Spleen (tissue), 11 donors: ENCODE measurements around the gene CA11. TPM values are rescaled to one million over a fixed set of nuclear protein-coding genes. Genes with fewer than 3 reads are reported as not detected.

Source experiments
- DNase-seq: peaks from one replicate; pipeline ENCODE4 v3.0.0-alpha.2; 2020
- H3K27ac ChIP-seq, 8 donors: fragments of 200-600 bp; sonication (generic) in 7 of 8; 1 replicate in 4 of 8; 2 replicates in 4 of 8; pipeline versions ENCODE4 v1.5.0 to v1.8.0; 2016 to 2021; ENCODE audit warnings: inconsistent platforms in 4 of 8, mild to moderate bottlenecking in 4 of 8, moderate library complexity in 1 of 8
- H3K27me3 ChIP-seq, 7 donors: fragments of 200-600 bp; sonication (generic) in 6 of 7; replicated peaks in 1 of 7; 1 replicate in 4 of 7; 2 replicates in 3 of 7; pipeline versions ENCODE4 v1.5.0 to v1.8.0; 2016 to 2021; ENCODE audit warnings: inconsistent platforms in 3 of 7, mild to moderate bottlenecking in 1 of 7
- H3K36me3 ChIP-seq, 6 donors: fragments of 200-600 bp; sonication (generic) in 5 of 6; 1 replicate in 4 of 6; 2 replicates in 2 of 6; pipeline versions ENCODE4 v1.5.0 to v1.8.0; 2016 to 2021; ENCODE audit warnings: inconsistent platforms in 2 of 6
- H3K4me1 ChIP-seq, 6 donors: fragments of 200-600 bp; sonication (generic) in 5 of 6; 1 replicate in 3 of 6; 2 replicates in 3 of 6; pipeline versions ENCODE4 v1.5.0 to v1.8.0; 2016 to 2021; ENCODE audit warnings: inconsistent platforms in 3 of 6
- H3K4me3 ChIP-seq, 8 donors: fragments of 200-600 bp; sonication (generic) in 7 of 8; 1 replicate in 4 of 8; 2 replicates in 4 of 8; pipeline versions ENCODE4 v1.5.0 to v1.8.0; 2016 to 2021; ENCODE audit warnings: inconsistent platforms in 4 of 8, mild to moderate bottlenecking in 4 of 8, moderate library complexity in 2 of 8
- H3K9me3 ChIP-seq, 8 donors: fragments of 200-600 bp; sonication (generic) in 7 of 8; 1 replicate in 4 of 8; 2 replicates in 4 of 8; pipeline versions ENCODE4 v1.5.0 to v1.8.0; 2016 to 2021; ENCODE audit warnings: inconsistent platforms in 4 of 8
- CTCF ChIP-seq, 11 experiments: fragments of 200-600 bp in 7 of 11; fragments of 450-650 bp in 4 of 11; sonication (generic) in 4 of 11; IDR thresholded peaks in 8 of 11; conservative IDR thresholded peaks in 3 of 11; 1 replicate in 7 of 11; 2 replicates in 4 of 11; pipeline versions ENCODE4 v1.4.0 to v1.8.0; 2016 to 2021; ENCODE audit warnings: antibody characterized with exemption in 11 of 11, inconsistent platforms in 4 of 11, mild to moderate bottlenecking in 1 of 11
- POLR2A ChIP-seq, 3 donors: fragments of 450-650 bp; IDR thresholded peaks; one replicate each; pipeline ENCODE4 v1.5.1; 2017; ENCODE audit warnings: antibody characterized with exemption in 3 of 3, mild to moderate bottlenecking in 1 of 3
- POLR2AphosphoS5 ChIP-seq, 3 donors: sonication (generic); formaldehyde crosslinking; IDR thresholded peaks; one replicate each; pipeline ENCODE4 v1.5.1; 2017; ENCODE audit warnings: antibody characterized with exemption in 3 of 3
- WGBS, 5 donors: extraction: QIAGEN DNeasy Blood & Tissue Kit in 3 of 5; methylation state at CpG; one replicate each; pipeline versions ENCODE4 v1.1.5 to v1.1.7; 2013 to 2018; 5-methylcytosine and 5-hydroxymethylcytosine counted together
- intact Hi-C: fragments of 100-400 bp; cut with DNase I; formaldehyde crosslinking; loops from one replicate; pipeline ENCODE4 v1.15.0; 2023; ENCODE audit warnings: low total_unique reads
- polyA plus RNA-seq, 3 donors: library from polyadenylated mRNA; stranded (reverse); fragments of 200-250 nt; gene quantifications; one replicate each; pipeline ENCODE4 v1.2.1, GENCODE V29; 2013
- total RNA-seq, 7 donors: library from RNA; depleted of rRNA in 3 of 7; stranded (reverse); fragments of >200 nt in 3 of 7; fragmentation: NEBNext Ultra II Directional in 4 of 7; extraction: Animal tissue kit (Norgen Biotek cat#: 25700) in 4 of 7; gene quantifications; one replicate each; pipeline versions ENCODE4 v1.1.0 to v1.2.1, GENCODE V29; 2016 to 2021
- donor health status: healthy with polysubstance abuse.
- donor health status: DM: no; HTN: no; CAD: no; lungs with moderate emphysema.
- donor health status: DM: no; HTN: no; CAD: no.
- donor health status: Bipolar disorder and iron deficiency.
- donor health status: healthy.
- donor health status: DM: no; HTN: no; CAD: no.
- donor health status: DM: yes; HTN: yes; CAD: no.

The CA11 gene
- total and polyA plus RNA-seq, 10 donors, result 1.9 to 14.5 (median 7.8) TPM

DNA sequence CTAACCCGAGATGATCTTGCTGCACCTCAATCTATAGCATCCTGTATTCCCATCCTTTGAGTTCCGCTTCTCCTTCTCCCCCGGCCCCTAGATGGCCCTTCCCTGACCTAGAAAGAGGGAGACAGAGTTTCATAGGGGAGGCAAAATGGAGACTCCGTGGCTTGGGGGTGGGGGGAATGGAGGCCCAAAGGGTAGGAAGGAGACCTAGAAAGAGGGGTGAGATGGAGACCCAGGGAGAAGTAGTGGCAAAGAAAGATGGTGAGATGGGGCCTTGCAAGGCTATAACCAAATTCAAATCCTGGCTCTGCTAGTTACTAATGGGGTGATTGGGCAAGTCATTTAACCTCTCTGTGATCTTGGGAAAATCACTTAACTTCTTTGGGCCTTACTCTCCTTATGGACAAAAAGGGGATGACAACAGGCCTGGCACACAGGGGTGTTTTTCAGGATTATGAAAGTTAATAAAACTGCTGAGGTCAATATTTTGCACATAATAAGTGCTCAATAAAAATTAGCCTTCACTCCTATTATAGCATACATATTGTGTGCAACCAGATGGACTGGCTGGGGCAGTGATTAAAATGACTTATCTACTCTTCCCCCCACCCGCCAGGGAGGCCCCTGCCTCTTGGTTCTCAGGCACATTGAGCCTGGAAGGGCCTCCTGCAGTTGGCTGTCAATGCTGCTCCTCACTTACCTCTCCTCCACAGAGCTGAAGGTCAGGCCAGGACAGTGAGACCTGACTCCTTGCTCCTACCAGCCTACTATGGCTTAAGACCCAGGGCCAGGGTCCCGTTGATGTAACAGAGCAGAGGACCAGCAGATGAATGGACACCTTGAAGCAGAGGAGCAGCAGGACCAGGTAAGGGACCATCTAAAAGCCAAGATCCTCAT lies 26.0 kb downstream of the CA11 start:
- H3K9me3 ChIP-seq, result no peaks in the 10 kb centered on the region
- H3K27me3 ChIP-seq, result no peaks in the 10 kb centered on the region
- intact Hi-C loops, result no loop called here
- DNase-seq, result peak; percentile 78
- peaks cover 8 to 57% (median 29%) of the 10 kb centered on the region in 6 donors for H3K36me3 ChIP-seq
- peaks cover 40 to 92% (median 77%) of the 10 kb centered on the region in 6 donors for H3K4me1 ChIP-seq
- TF ChIP-seq CTCF (IDR thresholded peaks at IDR 0.05 in 8 of 11, conservative IDR thresholded peaks at IDR 0.05 in 3 of 11), result peak in 1 of 11 experiments; percentile 12
- TF ChIP-seq POLR2AphosphoS5 (IDR thresholded peaks at IDR 0.05), result no peak
- H3K4me3 ChIP-seq, result peak overlapping the region; percentile 8 to 88 (median 71)
- peak overlapping the region; percentile 59 to 96 (median 91) for H3K27ac ChIP-seq
- 28 to 33% (median 30%) methylated on average over 6 of the region's 6 CpGs for WGBS, 5 donors

GRCh38 chr19:48618916-48619691 lies 26.9 kb downstream of the CA11 start, which contains the start of the genes RPL18 and SPHK2:
Gene RPL18 (minus strand): TSS chr19:48619178. CDS start chr19:48619143, 35 bp downstream.
Gene SPHK2 (plus strand): TSS chr19:48619506. CDS start chr19:48620515, 1,009 bp downstream.
- TF ChIP-seq CTCF (IDR thresholded peaks at IDR 0.05 in 8 of 11, conservative IDR thresholded peaks at IDR 0.05 in 3 of 11) (peak in 5 of 11 experiments; percentile 4 to 43 (median 27)), POLR2A (IDR thresholded peaks at IDR 0.05) (peak; percentile 38 to 85 (median 83)), POLR2AphosphoS5 (IDR thresholded peaks at IDR 0.05) (peak; percentile 98 to 99 (median 99))
- peak; percentile 100 for DNase-seq
- WGBS, 5 donors, result 0% methylated on average over 23 to 69 of the region's 69 CpGs
- Histone ChIP-seq H3K4me1 (peaks cover 40 to 89% (median 70%) of the 10 kb centered on the region in 6 donors), H3K27ac (peak within 1 kb of the TSS; percentile 59 to 96 (median 91)), H3K36me3 (peaks cover 8 to 66% (median 34%) of the 10 kb centered on the region in 6 donors), H3K4me3 (peak within 1 kb of the TSS; percentile 57 to 93 (median 78)), H3K9me3 (no peaks in the 10 kb centered on the region), H3K27me3 (no peaks in the 10 kb centered on the region)
- intact Hi-C loops, result no loop called here

DNA sequence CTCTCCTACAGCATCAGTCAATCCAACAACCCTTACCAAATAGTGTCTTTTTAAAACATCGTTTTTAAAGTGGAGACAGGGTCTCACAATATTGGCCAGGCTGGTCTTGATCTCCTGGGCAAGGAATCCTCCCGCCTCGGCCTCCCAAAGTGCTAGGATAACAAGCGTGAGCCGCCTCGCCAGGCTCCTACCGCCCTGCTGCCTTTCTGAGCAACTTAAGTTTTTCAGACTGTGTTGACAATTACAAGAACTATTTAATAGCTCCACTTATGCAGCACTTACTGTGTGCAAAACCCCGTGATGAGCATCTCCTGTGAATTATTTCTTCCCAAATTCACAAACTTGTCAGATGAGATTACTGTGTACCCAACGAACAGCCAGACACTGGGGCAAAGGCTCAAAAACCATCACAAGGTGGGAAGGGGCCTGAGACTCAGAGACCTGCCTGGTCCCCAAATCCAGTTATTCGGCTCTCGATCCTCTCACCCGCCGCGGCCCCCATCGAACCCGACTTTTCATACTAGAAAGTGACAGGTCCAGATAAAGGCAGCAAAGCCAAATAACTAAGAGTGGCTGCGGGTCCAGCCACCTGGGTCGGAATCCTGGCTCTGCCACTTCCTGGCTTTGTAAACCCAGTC lies 27.6 kb downstream of the CA11 start:
- Histone ChIP-seq H3K27ac (peak overlapping the region; percentile 59 to 96 (median 91)), H3K27me3 (no peaks in the 10 kb centered on the region), H3K9me3 (no peaks in the 10 kb centered on the region), H3K36me3 (peaks cover 8 to 68% (median 34%) of the 10 kb centered on the region in 6 donors), H3K4me3 (peak overlapping the region; percentile 57 to 93 (median 78)), H3K4me1 (peaks cover 34 to 82% (median 63%) of the 10 kb centered on the region in 6 donors)
- intact Hi-C loops, result no loop called here
- DNase-seq, result peak; percentile 80
- 0 to 2% (median 1%) methylated on average over 18 of the region's 18 CpGs for WGBS, 5 donors
- no peak for TF ChIP-seq CTCF (IDR thresholded peaks at IDR 0.05 in 8 of 11, conservative IDR thresholded peaks at IDR 0.05 in 3 of 11)
- TF ChIP-seq POLR2A (IDR thresholded peaks at IDR 0.05), result no peak
- no peak for TF ChIP-seq POLR2AphosphoS5 (IDR thresholded peaks at IDR 0.05)
